Right kidney (tissue), 1 donor: ENCODE results near the gene CPNE1.

Source experiments
- DNase-seq: peaks from one replicate; pipeline ENCODE4 v3.0.0-alpha.2; 2016

Gene CPNE1

GRCh38 chr20:35620818-35621559 lies 43.7 kb downstream of the CPNE1 start:
- DNase-seq, result no peak

GRCh38 chr20:35619196-35620095 lies 45.3 kb downstream of the CPNE1 start:
- peak; percentile 85 for DNase-seq

GRCh38 chr20:35618263-35619131 lies 46.2 kb downstream of the CPNE1 start:
- peak; percentile 54 for DNase-seq

GRCh38 chr20:35617397-35618262 lies 47.1 kb downstream of the CPNE1 start:
- DNase-seq, result peak; percentile 65

GRCh38 chr20:35616465-35617396 lies 48.0 kb downstream of the CPNE1 start:
- peak; percentile 66 for DNase-seq

GRCh38 chr20:35615667-35616464 lies 48.8 kb downstream of the CPNE1 start, which contains the start of gene SPAG4:
TSS of gene SPAG4 (plus strand) at chr20:35615829. CDS start at chr20:35616004, 175 bp downstream.
- peak; percentile 95 for DNase-seq

GRCh38 chr20:35611482-35611881 lies 53.2 kb downstream of the CPNE1 start:
- DNase-seq, result no peak

GRCh38 chr20:35610833-35611427 lies 53.8 kb downstream of the CPNE1 start:
- DNase-seq, result no peak

GRCh38 chr20:35607003-35607735 lies 57.5 kb downstream of the CPNE1 start:
- no peak for DNase-seq

- no peak for DNase-seq
Observed at GRCh38 chr20:35606127-35606526, 58.6 kb downstream of the CPNE1 start.

GRCh38 chr20:35604449-35604747 lies 60.3 kb downstream of the CPNE1 start:
- DNase-seq, result peak; percentile 47

- no peak for DNase-seq
Observed at GRCh38 chr20:35603695-35604448, 60.8 kb downstream of the CPNE1 start.

GRCh38 chr20:35602851-35603495 lies 61.7 kb downstream of the CPNE1 start:
- DNase-seq, result no peak

GRCh38 chr20:35601990-35602389 lies 62.7 kb downstream of the CPNE1 start:
- no peak for DNase-seq

- DNase-seq, result peak; percentile 80
Observed at GRCh38 chr20:35600993-35601973, 63.4 kb downstream of the CPNE1 start.
